HTERT RPE-1 (cell line): ENCODE measurements around the gene ATOH8.

ENCODE experiments used
- in situ Hi-C: fragments of 300-500 bp; cut with MboI; formaldehyde crosslinking; loops from 4 replicates; pipeline ENCODE4 v1.14.3; 2020; ENCODE audit warnings: low sequenced_read_pairs

Gene ATOH8

GRCh38 chr2:85717308-85718008, 36.3 kb upstream of the ATOH8 start:
- in situ Hi-C loops = loop anchor here (25.0 kb wide), 1 partner anchor 95 kb away; no protein-coding TSS in a partner anchor

- in situ Hi-C loops = loop anchor here (25.0 kb wide), 1 partner anchor 94 kb away; no protein-coding TSS in a partner anchor
These were observed 35.8 kb upstream of the ATOH8 start for GRCh38 chr2:85718009-85718391.

- in situ Hi-C loops = loop anchor here (25.0 kb wide), 1 partner anchor 93 kb away; no protein-coding TSS in a partner anchor
These were observed 34.8 kb upstream of the ATOH8 start for GRCh38 chr2:85718885-85719492.

- in situ Hi-C loops = loop anchor here (25.0 kb wide), 1 partner anchor 93 kb away; no protein-coding TSS in a partner anchor
These were observed 34.1 kb upstream of the ATOH8 start for GRCh38 chr2:85719609-85720240.

- in situ Hi-C loops = loop anchor here (25.0 kb wide), 1 partner anchor 92 kb away; no protein-coding TSS in a partner anchor
These were observed 33.3 kb upstream of the ATOH8 start for GRCh38 chr2:85720533-85720932.

GRCh38 chr2:85721641-85722040, 32.1 kb upstream of the ATOH8 start:
- in situ Hi-C loops = loop anchor here (25.0 kb wide), 1 partner anchor 91 kb away; no protein-coding TSS in a partner anchor

- in situ Hi-C loops = loop anchor here (25.0 kb wide), 1 partner anchor 90 kb away; no protein-coding TSS in a partner anchor
These were observed 31.3 kb upstream of the ATOH8 start for GRCh38 chr2:85722519-85722918.

GRCh38 chr2:85723707-85724360, 30.0 kb upstream of the ATOH8 start:
- in situ Hi-C loops = loop anchor here (25.0 kb wide), 1 partner anchor 88 kb away; no protein-coding TSS in a partner anchor

GRCh38 chr2:85724731-85725181, 29.0 kb upstream of the ATOH8 start:
- in situ Hi-C loops = loop anchor here (25.0 kb wide), 1 partner anchor 88 kb away; no protein-coding TSS in a partner anchor

GRCh38 chr2:85725451-85725850, 28.3 kb upstream of the ATOH8 start:
- in situ Hi-C loops = no loop called here

GRCh38 chr2:85727798-85728197, 26.0 kb upstream of the ATOH8 start:
- in situ Hi-C loops = no loop called here

- in situ Hi-C loops = no loop called here
These were observed 25.4 kb upstream of the ATOH8 start for GRCh38 chr2:85728342-85728741.

GRCh38 chr2:85728883-85729824, 24.6 kb upstream of the ATOH8 start:
- in situ Hi-C loops = no loop called here

- in situ Hi-C loops = no loop called here
These were observed 23.8 kb upstream of the ATOH8 start for GRCh38 chr2:85729825-85730510.

GRCh38 chr2:85730686-85731230, 23.0 kb upstream of the ATOH8 start:
- in situ Hi-C loops = no loop called here

GRCh38 chr2:85731606-85732005, 22.2 kb upstream of the ATOH8 start:
- in situ Hi-C loops = no loop called here

GRCh38 chr2:85732467-85733120, 21.2 kb upstream of the ATOH8 start:
- in situ Hi-C loops = no loop called here
